ENCODE data around the gene PSRC1. TPM values are rescaled to one million over a fixed set of nuclear protein-coding genes. Genes with fewer than 3 reads are reported as not detected.
A peak's percentile ranks its signal among the peaks of the same experiment; 100 is the strongest.

PSRC1 gene
- total RNA-seq, 1 experiment from 2014 or later, result 75.0 TPM

DNA sequence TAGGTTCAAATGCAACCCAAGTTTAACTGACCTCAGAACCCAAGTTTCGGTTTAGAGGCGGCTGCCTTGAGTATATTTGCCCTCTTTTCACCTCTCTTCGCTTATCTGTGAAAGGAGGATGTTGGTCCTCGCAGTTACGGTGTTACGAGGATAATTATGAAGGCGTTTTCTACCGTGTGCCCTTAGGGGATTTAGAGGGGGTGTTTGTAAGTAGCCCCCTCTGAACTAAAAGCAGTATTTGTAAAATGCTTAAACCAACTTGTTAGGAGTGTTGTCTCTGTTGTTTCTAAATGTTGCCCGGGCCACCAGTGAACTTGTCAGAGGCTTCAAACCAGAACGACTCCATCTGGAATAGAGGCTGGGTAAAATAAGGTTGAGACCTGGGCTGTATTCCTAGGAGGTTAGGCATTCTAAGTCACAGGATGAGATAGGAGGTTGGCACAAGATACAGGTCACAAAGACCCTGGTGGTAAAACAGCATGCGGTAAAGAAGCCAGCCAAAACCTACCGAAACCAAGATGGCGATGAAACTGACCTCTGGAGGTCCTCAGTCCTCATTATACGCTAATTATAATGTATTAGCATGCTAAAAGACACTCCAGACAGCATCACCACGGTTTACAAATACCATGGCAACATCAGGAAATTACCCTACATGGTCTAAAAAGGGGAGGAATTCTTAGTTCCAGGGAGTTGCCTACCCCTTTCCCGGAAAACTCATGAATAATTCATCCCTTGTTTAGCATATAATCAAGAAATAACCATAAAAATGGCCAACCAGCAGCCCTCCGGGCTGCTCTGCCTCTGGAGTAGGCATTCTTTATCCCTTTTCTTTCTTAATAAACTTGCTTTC, 1.0 kb upstream of the PSRC1 start:
- Histone ChIP-seq H3K27me3 (replicated peaks; ENCODE audit: insufficient read depth, low read depth, low read length, poor library complexity) (no peaks in the 10 kb centered on the region), H3K4me3 (ENCODE audit: low read depth, low read length, poor library complexity, severe bottlenecking) (peak overlapping the region; percentile 88), H3K36me3 (ENCODE audit: insufficient read depth, low read length, poor library complexity, severe bottlenecking) (peaks cover 22% of the 10 kb centered on the region), H3K9me3 (ENCODE audit: low read depth, low read length, poor library complexity, severe bottlenecking) (no peaks in the 10 kb centered on the region), H3K27ac (ENCODE audit: low read depth, low read length, poor library complexity, severe bottlenecking) (peak overlapping the region; percentile 82), H3K4me1 (ENCODE audit: insufficient read depth, low read length, poor library complexity, severe bottlenecking) (peaks cover 28% of the 10 kb centered on the region)
- intact Hi-C loops (cut with micrococcal nuclease; ENCODE audit: unreplicated experiment), result loop anchor here (2.0 kb wide), 1 partner anchor 115 kb away; no protein-coding TSS in a partner anchor
- POLR2A ChIA-PET (ENCODE audit: low non-redundant PET), result no interaction called here
- no TSS peak for BruUV-seq (replicated peaks)
- CTCF ChIA-PET, result interaction anchor here (0.7 kb wide), 1 partner anchor 147 kb away, joined by 4 read pairs; no protein-coding TSS in a partner anchor
- TF ChIP-seq, protein P1, sequence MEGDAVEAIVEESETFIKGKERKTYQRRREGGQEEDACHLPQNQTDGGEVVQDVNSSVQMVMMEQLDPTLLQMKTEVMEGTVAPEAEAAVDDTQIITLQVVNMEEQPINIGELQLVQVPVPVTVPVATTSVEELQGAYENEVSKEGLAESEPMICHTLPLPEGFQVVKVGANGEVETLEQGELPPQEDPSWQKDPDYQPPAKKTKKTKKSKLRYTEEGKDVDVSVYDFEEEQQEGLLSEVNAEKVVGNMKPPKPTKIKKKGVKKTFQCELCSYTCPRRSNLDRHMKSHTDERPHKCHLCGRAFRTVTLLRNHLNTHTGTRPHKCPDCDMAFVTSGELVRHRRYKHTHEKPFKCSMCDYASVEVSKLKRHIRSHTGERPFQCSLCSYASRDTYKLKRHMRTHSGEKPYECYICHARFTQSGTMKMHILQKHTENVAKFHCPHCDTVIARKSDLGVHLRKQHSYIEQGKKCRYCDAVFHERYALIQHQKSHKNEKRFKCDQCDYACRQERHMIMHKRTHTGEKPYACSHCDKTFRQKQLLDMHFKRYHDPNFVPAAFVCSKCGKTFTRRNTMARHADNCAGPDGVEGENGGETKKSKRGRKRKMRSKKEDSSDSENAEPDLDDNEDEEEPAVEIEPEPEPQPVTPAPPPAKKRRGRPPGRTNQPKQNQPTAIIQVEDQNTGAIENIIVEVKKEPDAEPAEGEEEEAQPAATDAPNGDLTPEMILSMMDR (conservative IDR thresholded peaks at IDR 0.05; ENCODE audit: low read depth, low read length), result no peak
- no peak for TF ChIP-seq EZH2 (IDR thresholded peaks at IDR 0.05; ENCODE audit: borderline replicate concordance, low read depth, low read length, poor library complexity, severe bottlenecking)
- peak; percentile 66 for DNase-seq (ENCODE audit: low spot score)

DNA sequence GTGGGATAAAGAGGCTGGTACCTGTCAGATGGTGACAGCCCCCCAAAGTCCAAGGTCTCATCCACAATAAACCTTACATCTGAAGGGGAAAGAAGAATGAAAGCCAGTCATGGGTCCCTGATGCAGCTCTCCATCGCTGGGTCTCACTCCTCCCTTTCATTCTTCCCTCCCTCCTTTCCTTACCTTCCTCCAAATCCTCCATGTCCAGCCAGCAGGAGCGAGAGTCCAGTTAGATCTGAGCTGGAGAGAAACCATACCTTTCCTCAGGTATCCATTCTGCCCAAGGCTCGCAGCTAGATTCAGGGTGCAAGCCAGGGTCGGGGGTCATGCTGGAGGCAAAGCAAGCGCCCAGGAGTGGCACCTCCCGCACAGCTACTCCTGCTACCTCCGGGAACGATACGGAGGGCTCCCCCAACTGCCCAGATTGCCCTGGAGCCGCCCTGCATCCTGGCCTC, 421 bp downstream of the PSRC1 start:
- Histone ChIP-seq H3K27ac (ENCODE audit: low read depth, low read length, poor library complexity, severe bottlenecking) (peak overlapping the region; percentile 82), H3K27me3 (replicated peaks; ENCODE audit: insufficient read depth, low read depth, low read length, poor library complexity) (no peaks in the 10 kb centered on the region), H3K9me3 (ENCODE audit: low read depth, low read length, poor library complexity, severe bottlenecking) (no peaks in the 10 kb centered on the region), H3K4me1 (ENCODE audit: insufficient read depth, low read length, poor library complexity, severe bottlenecking) (peaks cover 28% of the 10 kb centered on the region), H3K36me3 (ENCODE audit: insufficient read depth, low read length, poor library complexity, severe bottlenecking) (peaks cover 28% of the 10 kb centered on the region), H3K4me3 (ENCODE audit: low read depth, low read length, poor library complexity, severe bottlenecking) (peak overlapping the region; percentile 88)
- intact Hi-C loops (cut with micrococcal nuclease; ENCODE audit: unreplicated experiment), result loop anchor here (2.0 kb wide), 1 partner anchor 116 kb away; no protein-coding TSS in a partner anchor
- TF ChIP-seq, protein P1 (conservative IDR thresholded peaks at IDR 0.05; ENCODE audit: low read depth, low read length), result no peak
- TF ChIP-seq EZH2 (IDR thresholded peaks at IDR 0.05; ENCODE audit: borderline replicate concordance, low read depth, low read length, poor library complexity, severe bottlenecking), result no peak
- BruUV-seq (replicated peaks), result no TSS peak
- POLR2A ChIA-PET (ENCODE audit: low non-redundant PET), result no interaction called here
- no peak for DNase-seq (ENCODE audit: low spot score)
- CTCF ChIA-PET, result interaction anchor here (0.6 to 1.0 kb wide), 2 partner anchors 144 to 641 kb away, joined by 4 to 8 read pairs; partner anchors contain the start of gene PSMA5

DNA sequence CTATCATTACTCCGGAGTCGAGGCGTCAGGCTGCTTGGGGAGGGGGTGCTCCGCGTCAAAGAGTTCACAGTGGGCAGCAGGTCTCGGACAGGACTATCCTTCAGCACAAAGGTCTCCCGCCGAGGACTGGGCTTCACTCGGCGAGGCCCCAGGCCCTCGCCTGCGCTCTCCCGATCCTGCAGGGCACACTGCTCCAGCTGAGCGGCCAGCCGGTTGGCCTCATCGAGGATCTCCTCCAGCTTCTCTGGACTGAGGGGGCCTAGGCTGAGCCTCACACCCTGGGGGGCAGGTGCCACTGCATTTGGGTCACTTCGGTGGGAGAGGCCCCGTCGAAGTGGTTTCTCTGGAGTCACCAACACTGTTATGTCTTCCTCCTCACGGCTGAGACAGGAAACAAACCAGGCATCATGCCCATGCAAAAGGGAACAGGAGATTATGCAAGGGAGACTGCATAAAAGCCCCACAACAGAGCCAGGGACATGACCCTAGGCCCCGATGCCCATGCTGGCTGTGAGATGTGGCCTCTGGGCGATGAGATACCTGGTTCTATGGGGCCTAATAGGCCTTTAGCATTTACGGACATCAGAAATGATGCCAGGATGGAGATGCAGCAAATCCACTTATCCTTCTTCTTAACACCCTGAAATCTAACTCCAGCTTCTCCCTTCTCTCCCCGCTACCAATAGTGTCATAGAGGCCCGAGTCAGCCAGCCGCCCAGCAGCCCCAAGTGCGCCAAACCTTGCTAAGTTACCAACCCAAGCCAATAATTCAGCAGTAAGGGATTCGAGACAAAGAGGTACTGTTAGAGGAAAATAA, 1.1 kb downstream of the PSRC1 start:
- CTCF ChIA-PET, result interaction anchor here (0.6 kb wide), 1 partner anchor 144 kb away, joined by 8 read pairs; the partner anchor contains the start of gene PSMA5
- peak overlapping the region; percentile 82 for H3K27ac ChIP-seq (ENCODE audit: low read depth, low read length, poor library complexity, severe bottlenecking)
- TF ChIP-seq, protein P1 (conservative IDR thresholded peaks at IDR 0.05; ENCODE audit: low read depth, low read length), result no peak
- TF ChIP-seq EZH2 (IDR thresholded peaks at IDR 0.05; ENCODE audit: borderline replicate concordance, low read depth, low read length, poor library complexity, severe bottlenecking), result no peak
- POLR2A ChIA-PET (ENCODE audit: low non-redundant PET), result no interaction called here
- H3K9me3 ChIP-seq (ENCODE audit: low read depth, low read length, poor library complexity, severe bottlenecking), result no peaks in the 10 kb centered on the region
- DNase-seq (ENCODE audit: low spot score), result no peak
- no peaks in the 10 kb centered on the region for H3K27me3 ChIP-seq (replicated peaks; ENCODE audit: insufficient read depth, low read depth, low read length, poor library complexity)
- H3K36me3 ChIP-seq (ENCODE audit: insufficient read depth, low read length, poor library complexity, severe bottlenecking), result peaks cover 28% of the 10 kb centered on the region
- intact Hi-C loops (cut with micrococcal nuclease; ENCODE audit: unreplicated experiment), result loop anchor here (2.0 kb wide), 1 partner anchor 117 kb away; no protein-coding TSS in a partner anchor
- H3K4me3 ChIP-seq (ENCODE audit: low read depth, low read length, poor library complexity, severe bottlenecking), result peak overlapping the region; percentile 88
- H3K4me1 ChIP-seq (ENCODE audit: insufficient read depth, low read length, poor library complexity, severe bottlenecking), result peaks cover 28% of the 10 kb centered on the region
- BruUV-seq (replicated peaks), result no TSS peak
